ENCODE data around the gene ADAM17.
"Not testable (repeated sequence)": the region's sequence is repeated elsewhere in the genome, so short reads cannot be mapped to it uniquely, and the experiment has no call there.

The ADAM17 gene

GRCh38 chr2:9560628-9561027 lies 5.0 kb upstream of the ADAM17 start:
- no peak for DNase-seq

- no peak for DNase-seq
Measured at GRCh38 chr2:9558948-9559381, 3.3 kb upstream of the ADAM17 start.

- no peak for DNase-seq
Measured at GRCh38 chr2:9556121-9556743, 602 bp upstream of the ADAM17 start.

- no peak for DNase-seq
Measured at GRCh38 chr2:9554921-9555296, 721 bp downstream of the ADAM17 start.

- no peak for DNase-seq
Measured at GRCh38 chr2:9552219-9553178, 3.1 kb downstream of the ADAM17 start.

GRCh38 chr2:9550859-9551391 lies 4.7 kb downstream of the ADAM17 start:
- DNase-seq, result not testable (repeated sequence)

- no peak for DNase-seq
Measured at GRCh38 chr2:9549420-9549819, 6.2 kb downstream of the ADAM17 start.

GRCh38 chr2:9548506-9548905 lies 7.1 kb downstream of the ADAM17 start:
- no peak for DNase-seq

GRCh38 chr2:9547262-9547991 lies 8.2 kb downstream of the ADAM17 start:
- no peak for DNase-seq

GRCh38 chr2:9545502-9545901 lies 10.1 kb downstream of the ADAM17 start:
- DNase-seq, result no peak

GRCh38 chr2:9543557-9543956 lies 12.1 kb downstream of the ADAM17 start:
- DNase-seq, result no peak

- DNase-seq, result no peak
Measured at GRCh38 chr2:9539531-9539930, 16.1 kb downstream of the ADAM17 start.

- DNase-seq, result no peak
Measured at GRCh38 chr2:9538000-9538507, 17.6 kb downstream of the ADAM17 start.

GRCh38 chr2:9536504-9536903 lies 19.1 kb downstream of the ADAM17 start:
- DNase-seq, result no peak

GRCh38 chr2:9535177-9535576 lies 20.5 kb downstream of the ADAM17 start:
- DNase-seq, result no peak

GRCh38 chr2:9533663-9534062 lies 22.0 kb downstream of the ADAM17 start:
- no peak for DNase-seq

GRCh38 chr2:9532421-9532820 lies 23.2 kb downstream of the ADAM17 start:
- DNase-seq, result no peak

GRCh38 chr2:9527995-9528787 lies 27.4 kb downstream of the ADAM17 start:
- DNase-seq, result no peak

GRCh38 chr2:9525266-9525665 lies 30.4 kb downstream of the ADAM17 start:
- DNase-seq, result no peak

- DNase-seq, result no peak
Measured at GRCh38 chr2:9524291-9524690, 31.3 kb downstream of the ADAM17 start.

GRCh38 chr2:9519250-9519649 lies 36.4 kb downstream of the ADAM17 start:
- DNase-seq, result no peak

GRCh38 chr2:9518780-9519179 lies 36.9 kb downstream of the ADAM17 start:
- DNase-seq, result no peak
